ENCODE results near the gene BRD9.

The BRD9 gene

DNA sequence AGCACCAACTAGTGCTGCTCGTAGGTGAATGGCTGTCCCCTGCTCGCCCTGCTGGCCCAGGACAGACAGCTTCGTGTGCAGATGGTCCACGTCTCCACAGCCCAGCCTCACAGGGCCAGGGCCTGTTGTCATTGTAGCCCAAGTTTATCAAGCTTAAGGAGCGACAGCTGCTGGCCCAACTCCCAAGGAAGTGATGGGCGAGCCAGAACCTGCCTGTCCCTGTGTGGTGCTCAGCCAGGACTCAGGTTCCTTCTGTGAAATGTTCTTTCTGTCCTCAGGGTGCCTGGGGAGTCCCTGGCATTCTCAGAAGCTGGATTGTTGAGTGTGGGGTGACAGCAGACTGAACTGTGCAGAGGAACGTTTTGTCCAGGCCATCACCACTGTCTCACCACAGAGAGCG is 16.5 kb upstream of the BRD9 start:
- Histone ChIP-seq H3K27me3 (no peaks in the 10 kb centered on the region), H3K4me3 (no peak overlapping the region), H3K27ac (no peak overlapping the region), H3K9me3 (no peaks in the 10 kb centered on the region), H3K4me1 (no peaks in the 10 kb centered on the region), H3K36me3 (no peaks in the 10 kb centered on the region)
- DNase-seq = no peak
- no peak for TF ChIP-seq CTCF (IDR thresholded peaks at IDR 0.05)
- intact Hi-C loops (cut with DNase I; ENCODE audit: low total_unique reads) = no loop called here

- H3K27me3 ChIP-seq = no peaks in the 10 kb centered on the region
- TF ChIP-seq CTCF (IDR thresholded peaks at IDR 0.05) = no peak
- no peak overlapping the region for H3K4me3 ChIP-seq
- intact Hi-C loops (cut with DNase I; ENCODE audit: low total_unique reads) = no loop called here
- no peaks in the 10 kb centered on the region for H3K36me3 ChIP-seq
- DNase-seq = no peak
- no peaks in the 10 kb centered on the region for H3K9me3 ChIP-seq
- H3K27ac ChIP-seq = no peak overlapping the region
- no peaks in the 10 kb centered on the region for H3K4me1 ChIP-seq
These were observed 15.6 kb upstream of the BRD9 start for GRCh38 chr5:908172-908571.

DNA sequence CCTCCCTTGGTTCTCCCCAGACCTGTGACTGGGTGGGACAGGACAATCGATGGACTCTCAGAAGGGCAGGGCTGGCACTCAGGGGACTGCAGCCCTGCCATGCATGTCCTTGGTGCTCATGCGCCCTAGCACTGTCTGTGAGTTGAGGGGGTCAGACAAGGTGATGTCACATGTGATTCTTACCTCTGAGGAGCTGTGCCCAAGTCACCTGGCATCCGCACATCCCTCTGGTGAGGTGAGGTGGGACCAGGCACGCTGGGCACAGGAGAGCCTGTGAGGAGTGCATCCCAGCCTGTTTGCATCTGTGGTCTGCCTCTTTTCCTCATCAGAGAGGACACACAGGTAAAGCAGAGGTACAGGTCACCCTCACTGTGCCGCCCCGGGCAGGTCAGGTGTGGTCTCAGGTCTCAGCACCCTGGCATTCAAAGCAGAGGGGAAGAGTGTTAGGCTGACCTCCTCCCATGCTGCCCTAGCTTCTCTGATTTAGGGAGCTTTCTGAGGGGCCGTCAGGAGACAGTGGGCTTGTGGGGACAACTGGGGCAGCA is 14.8 kb upstream of the BRD9 start:
- intact Hi-C loops (cut with DNase I; ENCODE audit: low total_unique reads) = no loop called here
- no peak overlapping the region for H3K4me3 ChIP-seq
- TF ChIP-seq CTCF (IDR thresholded peaks at IDR 0.05) = no peak
- no peaks in the 10 kb centered on the region for H3K4me1 ChIP-seq
- no peaks in the 10 kb centered on the region for H3K27me3 ChIP-seq
- DNase-seq = no peak
- H3K9me3 ChIP-seq = no peaks in the 10 kb centered on the region
- H3K36me3 ChIP-seq = no peaks in the 10 kb centered on the region
- no peak overlapping the region for H3K27ac ChIP-seq

GRCh38 chr5:905139-905642 is 12.6 kb upstream of the BRD9 start:
- H3K27ac ChIP-seq = no peak overlapping the region
- no peaks in the 10 kb centered on the region for H3K27me3 ChIP-seq
- H3K9me3 ChIP-seq = no peaks in the 10 kb centered on the region
- TF ChIP-seq CTCF (IDR thresholded peaks at IDR 0.05) = no peak
- intact Hi-C loops (cut with DNase I; ENCODE audit: low total_unique reads) = no loop called here
- no peaks in the 10 kb centered on the region for H3K4me1 ChIP-seq
- H3K4me3 ChIP-seq = no peak overlapping the region
- no peak for DNase-seq
- H3K36me3 ChIP-seq = no peaks in the 10 kb centered on the region

GRCh38 chr5:903756-904096 is 11.1 kb upstream of the BRD9 start:
- H3K27me3 ChIP-seq = no peaks in the 10 kb centered on the region
- intact Hi-C loops (cut with DNase I; ENCODE audit: low total_unique reads) = loop anchor here (5.0 kb wide), 1 partner anchor 231 kb away; no protein-coding TSS in a partner anchor
- H3K36me3 ChIP-seq = no peaks in the 10 kb centered on the region
- H3K27ac ChIP-seq = no peak overlapping the region
- no peaks in the 10 kb centered on the region for H3K4me1 ChIP-seq
- no peak for DNase-seq
- H3K4me3 ChIP-seq = no peak overlapping the region
- H3K9me3 ChIP-seq = no peaks in the 10 kb centered on the region
- no peak for TF ChIP-seq CTCF (IDR thresholded peaks at IDR 0.05)

Measured in tibial artery (tissue), 4 donors.